Spleen (tissue), 7 donors: ENCODE results near the gene PERP.

Source experiments
- POLR2AphosphoS5 ChIP-seq, 3 donors: sonication (generic); formaldehyde crosslinking; IDR thresholded peaks; one replicate each; pipeline ENCODE4 v1.5.1; 2017; ENCODE audit warnings: antibody characterized with exemption in 3 of 3
- TF ChIP-seq, protein P1 (sequence below), 11 experiments: fragments of 200-600 bp in 7 of 11; fragments of 450-650 bp in 4 of 11; sonication (generic) in 4 of 11; IDR thresholded peaks in 8 of 11; conservative IDR thresholded peaks in 3 of 11; 1 replicate in 7 of 11; 2 replicates in 4 of 11; pipeline versions ENCODE4 v1.4.0 to v1.8.0; 2016 to 2021; ENCODE audit warnings: antibody characterized with exemption in 11 of 11, inconsistent platforms in 4 of 11, mild to moderate bottlenecking in 1 of 11
- donor health status: DM: no; HTN: no; CAD: no; lungs with moderate emphysema.
- donor health status: DM: no; HTN: no; CAD: no.
- donor health status: DM: no; HTN: no; CAD: no.

DNA sequence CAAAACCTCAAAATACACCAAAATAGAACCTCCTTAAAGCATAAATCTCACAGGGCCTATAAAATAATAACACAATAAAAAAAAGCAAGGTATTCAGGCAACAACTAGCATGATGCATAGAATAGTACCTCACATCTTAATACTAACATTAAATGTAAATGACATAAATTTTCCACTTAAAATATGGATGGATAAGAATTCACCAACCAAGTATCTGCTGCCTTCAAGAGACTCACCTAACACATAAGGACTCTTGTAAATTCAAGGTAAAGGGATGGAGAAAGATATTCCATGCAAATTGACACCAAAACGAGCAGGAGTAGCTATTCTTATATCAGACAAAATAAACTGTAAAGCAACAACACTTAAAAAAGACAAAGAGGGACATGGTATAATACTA is 52.2 kb downstream of the PERP start:
- TF ChIP-seq, protein P1, sequence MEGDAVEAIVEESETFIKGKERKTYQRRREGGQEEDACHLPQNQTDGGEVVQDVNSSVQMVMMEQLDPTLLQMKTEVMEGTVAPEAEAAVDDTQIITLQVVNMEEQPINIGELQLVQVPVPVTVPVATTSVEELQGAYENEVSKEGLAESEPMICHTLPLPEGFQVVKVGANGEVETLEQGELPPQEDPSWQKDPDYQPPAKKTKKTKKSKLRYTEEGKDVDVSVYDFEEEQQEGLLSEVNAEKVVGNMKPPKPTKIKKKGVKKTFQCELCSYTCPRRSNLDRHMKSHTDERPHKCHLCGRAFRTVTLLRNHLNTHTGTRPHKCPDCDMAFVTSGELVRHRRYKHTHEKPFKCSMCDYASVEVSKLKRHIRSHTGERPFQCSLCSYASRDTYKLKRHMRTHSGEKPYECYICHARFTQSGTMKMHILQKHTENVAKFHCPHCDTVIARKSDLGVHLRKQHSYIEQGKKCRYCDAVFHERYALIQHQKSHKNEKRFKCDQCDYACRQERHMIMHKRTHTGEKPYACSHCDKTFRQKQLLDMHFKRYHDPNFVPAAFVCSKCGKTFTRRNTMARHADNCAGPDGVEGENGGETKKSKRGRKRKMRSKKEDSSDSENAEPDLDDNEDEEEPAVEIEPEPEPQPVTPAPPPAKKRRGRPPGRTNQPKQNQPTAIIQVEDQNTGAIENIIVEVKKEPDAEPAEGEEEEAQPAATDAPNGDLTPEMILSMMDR (IDR thresholded peaks at IDR 0.05 in 8 of 11, conservative IDR thresholded peaks at IDR 0.05 in 3 of 11) = no peak
- no peak for TF ChIP-seq POLR2AphosphoS5 (IDR thresholded peaks at IDR 0.05)
